ENCODE data around the gene EXTL1.

The EXTL1 gene

DNA sequence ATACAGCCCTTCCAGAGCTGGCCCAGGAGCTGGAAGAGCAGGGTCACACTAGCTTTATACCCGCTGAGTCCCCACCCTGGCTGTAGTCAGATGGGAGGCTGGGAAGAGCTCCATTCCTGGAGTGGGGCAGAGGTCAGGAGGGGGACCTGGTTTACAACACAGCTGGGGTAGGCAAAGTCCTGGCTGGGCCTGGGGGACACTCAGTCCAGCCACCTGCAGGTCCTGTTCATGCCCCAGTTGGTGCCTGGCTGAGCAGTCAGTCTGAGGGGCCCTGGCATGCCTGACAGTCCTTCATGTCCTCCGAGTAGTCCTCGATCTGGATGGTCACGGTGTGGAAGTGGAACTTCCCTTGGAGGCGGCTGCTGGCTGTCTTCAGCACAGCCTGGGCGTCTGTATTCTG, 17.3 kb downstream of the EXTL1 start:
- no peak for DNase-seq

GRCh38 chr1:26041401-26041800, 19.8 kb downstream of the EXTL1 start:
- no peak for DNase-seq

DNA sequence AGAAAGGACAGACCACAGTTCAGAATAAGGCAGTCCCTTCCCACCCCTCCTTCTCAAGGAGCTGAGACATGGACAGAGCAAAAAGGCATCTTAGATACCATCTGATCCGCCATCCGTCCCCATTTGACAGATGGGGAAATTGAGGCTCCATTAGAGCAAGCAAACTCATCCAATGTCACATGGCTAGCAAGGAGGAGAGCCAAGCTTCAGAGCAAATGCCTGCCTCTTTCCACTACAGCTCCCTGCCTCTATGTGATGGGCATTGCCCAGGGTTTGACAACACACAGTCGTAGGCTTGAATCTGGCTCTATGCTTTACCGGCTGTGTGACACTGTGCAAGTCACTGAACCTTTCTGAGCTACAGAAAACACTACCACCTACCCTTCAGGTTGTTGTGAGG, 20.4 kb downstream of the EXTL1 start:
- DNase-seq = no peak

- no peak for DNase-seq
Measured at GRCh38 chr1:26043765-26044164, 22.2 kb downstream of the EXTL1 start.

DNA sequence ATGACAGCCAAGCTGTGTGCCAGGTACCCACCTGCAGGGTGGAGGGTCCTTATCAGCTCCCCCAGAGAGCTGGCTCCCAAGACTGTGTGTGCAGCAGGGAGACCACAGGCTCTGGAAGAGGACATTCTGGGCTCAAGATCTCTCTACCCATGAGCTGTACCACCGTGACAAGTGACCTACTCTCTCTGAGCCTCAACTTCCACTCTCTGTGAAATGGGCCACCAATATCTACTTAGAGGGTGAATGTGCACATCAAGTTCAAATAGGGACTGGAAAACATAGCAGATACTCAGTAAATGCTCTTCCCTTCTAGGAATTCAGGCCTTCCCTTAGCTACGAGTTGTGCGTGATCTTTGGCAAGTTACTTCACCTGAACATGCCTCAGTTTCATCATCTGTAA, 22.8 kb downstream of the EXTL1 start:
- DNase-seq = no peak

DNA sequence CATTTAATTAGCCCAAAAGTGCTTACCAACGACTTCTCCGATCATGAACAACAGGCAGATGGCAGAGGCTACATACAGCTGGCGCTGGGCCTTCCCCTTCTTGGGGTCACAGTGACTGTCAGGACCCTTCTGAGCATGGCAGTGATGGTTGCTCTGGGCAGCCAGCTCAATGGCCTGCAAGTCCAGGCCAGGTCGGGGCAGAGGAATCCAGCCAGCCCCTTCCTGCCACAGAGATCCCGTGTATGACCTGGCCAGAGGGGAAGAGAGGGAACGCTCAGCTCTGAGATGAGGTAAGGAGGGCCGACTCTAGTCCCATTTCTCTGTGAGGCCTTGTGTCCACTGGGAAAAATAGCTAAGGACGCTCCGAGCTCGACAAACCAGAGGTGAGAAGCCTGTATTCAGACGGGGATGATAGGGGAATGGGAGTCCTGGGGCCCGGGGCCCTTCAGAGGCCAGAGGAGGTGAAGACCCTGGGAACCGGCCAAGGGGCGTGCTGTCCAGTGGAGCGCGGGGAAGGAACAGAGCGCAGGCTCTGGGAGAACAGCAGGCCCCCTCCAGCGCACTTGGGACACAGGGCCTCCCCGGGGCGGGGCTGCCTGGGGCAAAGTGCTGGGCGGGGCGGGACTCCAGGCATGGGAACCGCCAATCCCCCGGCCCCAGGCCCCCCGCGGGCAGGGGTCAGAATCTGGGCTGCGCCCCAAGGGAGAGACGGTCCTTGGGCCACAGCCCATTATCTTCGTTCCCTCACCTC, 23.6 kb downstream of the EXTL1 start:
- no peak for DNase-seq

DNA sequence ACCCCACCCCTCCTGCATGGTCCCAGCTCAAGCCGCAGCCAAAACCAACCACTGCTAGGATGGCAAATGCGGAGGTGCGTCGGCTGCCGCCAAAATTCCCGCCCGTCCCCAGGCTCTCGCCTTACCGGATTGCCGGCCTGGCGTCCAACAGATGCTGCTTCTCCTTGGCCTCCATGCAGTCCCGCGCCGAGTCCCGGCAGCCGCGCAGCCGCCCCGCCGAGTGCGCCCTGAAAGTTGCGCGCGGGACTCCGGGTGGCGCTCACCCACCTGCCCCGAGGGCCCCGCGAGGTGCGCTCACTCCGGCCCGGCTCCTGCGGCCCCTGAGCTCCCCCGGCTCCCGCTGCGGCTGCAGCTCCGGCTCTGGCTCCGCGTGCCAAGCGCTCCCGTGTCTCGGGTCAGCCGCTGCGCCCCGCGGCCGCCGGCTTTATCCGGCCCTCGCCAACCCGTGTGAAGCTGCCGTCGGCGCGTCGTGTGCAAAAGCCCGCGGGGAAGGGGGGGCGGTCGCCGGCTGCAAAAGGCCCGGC, 24.2 kb downstream of the EXTL1 start, which contains the start of gene SLC30A2:
Gene SLC30A2, minus strand, starts transcription at position 397 of the 524 bp plus-strand sequence. Its CDS starts 222 bp downstream, at position 175.
- DNase-seq = no peak

DNA sequence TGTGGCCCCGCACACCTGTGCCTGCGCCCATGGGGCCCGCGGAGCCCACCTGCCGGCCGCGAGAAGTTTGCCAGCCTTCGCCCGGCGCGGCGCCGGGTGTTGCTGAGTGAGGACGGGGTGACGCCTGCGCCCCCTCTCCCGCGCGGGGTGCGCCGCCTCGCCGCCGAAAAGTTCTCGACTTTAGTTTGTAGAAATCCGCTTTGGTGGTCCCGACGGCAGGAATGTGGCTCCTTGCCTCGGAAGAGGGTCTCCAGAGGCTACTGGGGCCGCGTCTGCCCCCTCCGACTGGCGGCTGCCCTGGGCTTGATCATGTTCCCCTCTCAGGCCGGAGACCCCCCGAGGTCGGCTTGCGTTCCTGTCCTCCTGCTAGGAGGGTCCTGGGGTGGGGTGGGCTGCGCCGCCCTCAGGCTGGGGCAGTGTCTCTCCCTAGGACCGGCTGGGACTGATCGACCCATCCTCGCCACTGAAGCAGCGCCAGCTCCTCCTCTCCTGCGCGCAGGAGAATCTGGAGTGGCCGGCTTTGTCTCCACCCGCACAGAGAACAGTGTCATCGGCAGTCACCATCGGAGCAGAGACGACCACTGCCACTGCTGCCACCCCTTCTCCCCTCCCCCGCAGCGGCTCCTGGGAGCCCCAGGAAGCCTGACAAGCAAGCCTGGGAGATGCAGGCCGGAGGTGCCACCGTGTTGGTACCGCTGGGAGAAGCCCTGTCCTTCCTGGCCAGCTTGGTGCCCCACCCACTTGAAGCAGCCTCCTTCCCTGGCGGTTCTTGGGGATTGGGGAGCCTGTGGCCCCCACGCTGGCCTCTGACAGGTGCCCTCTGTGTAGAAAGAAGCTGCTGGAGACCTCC, 24.9 kb downstream of the EXTL1 start:
- DNase-seq = no peak

GRCh38 chr1:26047278-26047874, 25.8 kb downstream of the EXTL1 start:
- no peak for DNase-seq

DNA sequence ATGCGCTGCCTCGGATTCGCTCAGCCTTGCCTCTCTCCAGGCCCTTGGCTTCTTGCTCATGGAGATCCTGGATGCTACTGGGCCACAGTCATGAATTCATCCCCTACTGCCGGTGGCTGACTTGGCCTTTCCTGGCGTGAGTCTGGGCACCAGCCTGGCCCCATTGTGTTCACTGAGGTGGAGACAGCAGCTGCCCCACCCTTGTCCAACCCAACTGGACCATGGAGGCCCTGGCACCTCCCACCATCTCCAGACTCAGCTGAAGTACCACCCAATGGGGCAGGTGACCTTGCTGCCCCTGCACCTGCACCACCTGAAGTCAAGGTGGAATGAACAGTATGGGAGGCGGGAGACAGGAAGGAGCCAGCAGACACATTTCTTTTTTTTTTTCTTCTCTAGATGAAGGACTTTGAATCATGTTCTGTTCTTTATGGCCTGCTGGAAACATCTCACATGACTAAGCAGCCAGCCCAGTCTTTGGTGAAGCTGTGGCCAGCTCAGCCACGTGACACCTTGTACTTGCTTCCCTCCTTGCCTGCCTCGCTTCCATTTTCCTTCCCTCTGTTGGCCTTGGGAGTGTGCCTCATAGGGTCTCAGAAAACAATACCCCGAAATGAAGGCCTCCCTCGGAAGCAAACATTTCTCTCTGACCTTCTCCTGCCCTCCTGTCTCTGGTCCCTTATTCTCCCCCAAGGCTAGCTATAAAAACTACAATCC, 28.1 kb downstream of the EXTL1 start:
- no peak for DNase-seq

- no peak for DNase-seq
Measured at GRCh38 chr1:26050248-26050640, 28.7 kb downstream of the EXTL1 start.

DNA sequence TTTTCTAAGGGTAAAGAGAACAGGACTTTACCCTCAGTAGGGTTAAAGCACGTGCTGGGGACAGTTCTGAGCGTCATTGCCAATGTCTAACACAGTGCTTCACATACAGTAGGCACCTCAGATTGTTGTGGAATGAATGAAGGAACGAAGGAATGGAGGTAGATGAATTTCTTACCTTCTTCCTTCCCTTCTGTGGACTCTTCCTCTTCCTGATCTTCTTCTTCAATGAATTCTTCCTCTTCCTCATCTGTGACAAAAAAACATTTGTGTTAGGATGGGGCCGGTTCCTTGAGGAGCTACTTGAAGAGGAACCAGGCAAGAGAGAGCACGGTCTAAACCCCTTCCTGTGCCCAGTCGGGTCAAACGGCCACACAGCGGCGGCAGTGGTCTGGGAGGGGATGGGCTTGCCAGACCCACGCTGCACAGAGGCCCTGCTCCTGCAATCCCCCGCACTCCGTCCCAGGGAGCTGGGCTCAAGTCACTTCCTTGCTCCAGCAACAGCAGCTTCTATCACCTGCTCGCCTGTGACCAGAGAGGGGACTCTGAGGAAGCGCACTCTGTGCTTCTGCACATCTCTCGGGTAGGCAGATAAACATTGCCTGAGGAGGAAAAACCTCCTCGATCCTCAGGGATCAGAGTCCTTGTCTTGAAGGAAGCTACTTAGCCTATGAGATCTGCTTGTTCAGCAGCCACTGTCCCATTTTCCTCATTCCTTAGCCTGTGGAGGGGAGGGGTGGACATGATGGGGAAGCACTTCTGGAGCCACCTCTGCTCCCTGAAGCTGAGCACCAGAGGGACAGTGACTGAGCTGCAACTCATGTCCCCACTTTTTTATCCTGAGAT, 32.4 kb downstream of the EXTL1 start:
- DNase-seq = no peak

DNA sequence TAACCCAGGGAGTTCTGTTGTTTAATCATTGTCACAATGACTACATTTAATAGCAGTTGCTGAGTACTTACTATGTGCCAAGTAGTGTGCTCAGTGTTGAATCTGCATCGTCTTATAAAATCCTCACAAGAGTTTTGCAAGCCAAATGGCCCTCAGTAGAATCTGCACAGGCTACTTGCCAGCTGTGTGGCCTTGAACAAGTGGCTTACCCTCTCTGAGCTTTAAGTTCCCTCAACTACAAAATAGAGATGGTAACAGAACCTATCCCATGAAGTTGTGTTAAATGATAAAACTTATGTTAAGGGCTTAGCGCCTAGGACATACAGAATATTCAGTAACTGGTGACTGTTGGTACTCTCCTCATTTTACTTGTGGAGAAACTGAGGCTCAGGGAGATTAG, 33.5 kb downstream of the EXTL1 start:
- DNase-seq = no peak

- no peak for DNase-seq
Measured at GRCh38 chr1:26057189-26057588, 35.6 kb downstream of the EXTL1 start.

DNA sequence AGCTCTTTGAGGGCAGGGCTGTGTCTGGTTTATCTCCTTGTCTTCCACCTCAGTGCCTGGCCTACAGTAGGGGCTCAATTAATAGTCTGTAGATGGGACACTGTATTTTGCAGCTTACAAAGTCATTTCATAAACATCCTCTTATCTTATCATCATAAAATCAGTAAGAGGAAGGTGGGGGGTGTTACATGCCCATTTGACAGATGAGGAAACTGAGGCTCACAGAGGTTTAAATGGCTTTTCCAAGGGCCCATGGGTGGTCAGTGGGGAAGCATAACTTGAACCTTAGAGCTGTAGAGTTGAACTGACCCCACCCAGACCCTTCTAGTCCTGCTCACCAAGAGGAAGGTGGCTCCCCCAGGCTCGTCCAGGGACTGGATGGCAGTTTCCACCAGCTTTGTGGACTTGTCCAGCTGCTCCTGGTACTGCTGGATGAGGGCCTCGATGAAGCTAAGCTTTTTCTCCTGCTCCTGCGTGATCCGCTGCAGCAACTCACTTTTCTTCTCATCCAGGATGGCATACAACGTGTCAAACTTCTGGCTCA, 36.5 kb downstream of the EXTL1 start:
- DNase-seq = no peak

DNA sequence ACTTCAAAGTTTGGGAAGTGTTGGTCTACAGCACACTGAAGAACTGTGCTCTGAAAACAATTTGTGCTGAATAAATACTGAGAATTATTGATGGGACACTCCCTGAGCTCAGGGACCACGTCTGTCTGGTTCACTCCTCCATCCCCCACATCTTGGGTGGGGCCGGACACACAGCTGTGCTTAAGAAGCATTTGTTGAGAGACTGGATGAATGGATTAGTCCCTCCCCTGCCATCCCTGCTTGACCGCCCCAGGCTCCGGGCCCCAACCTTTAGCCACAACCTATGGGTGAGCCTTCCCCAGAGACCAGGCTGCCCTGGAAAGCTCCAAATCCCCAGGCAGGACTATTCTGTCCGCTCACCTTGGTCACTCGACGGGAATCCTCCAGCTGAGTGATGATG, 38.3 kb downstream of the EXTL1 start:
- no peak for DNase-seq

DNA sequence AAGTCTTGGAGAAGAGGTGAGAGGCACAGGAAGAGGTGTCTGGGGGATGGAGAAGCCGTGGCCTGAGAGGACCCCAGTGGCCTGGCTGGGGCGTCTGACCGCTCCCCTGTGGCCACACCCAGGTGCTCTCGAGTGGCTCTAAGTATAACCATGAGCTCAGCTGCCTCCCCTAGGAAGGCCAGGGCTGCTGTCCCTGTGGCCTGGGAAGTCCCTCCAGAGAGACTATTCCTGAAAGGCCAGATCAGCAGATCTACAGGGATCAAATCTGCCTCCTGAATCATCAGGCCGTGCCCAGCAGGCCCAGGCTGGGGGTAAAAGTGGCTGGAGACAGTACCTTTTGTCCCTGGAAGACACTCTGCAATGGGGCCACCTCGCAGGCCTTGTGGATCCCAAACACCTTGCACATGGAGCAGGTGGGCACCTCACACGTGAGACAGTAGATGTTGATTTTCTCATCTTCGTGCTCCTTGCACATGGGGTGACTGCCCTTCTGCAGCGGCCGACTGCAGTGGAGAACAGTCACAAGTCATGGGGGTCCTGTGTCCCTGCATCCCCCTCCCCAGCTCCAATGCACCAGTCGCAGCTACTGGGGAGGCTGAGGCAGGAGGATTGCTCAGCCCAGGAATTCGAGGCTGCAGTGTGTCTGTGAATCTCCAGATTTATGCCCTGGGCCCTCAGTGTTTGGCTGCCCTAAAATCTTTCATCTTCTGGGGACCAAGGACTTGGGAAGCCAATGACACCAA, 39.4 kb downstream of the EXTL1 start:
- no peak for DNase-seq

DNA sequence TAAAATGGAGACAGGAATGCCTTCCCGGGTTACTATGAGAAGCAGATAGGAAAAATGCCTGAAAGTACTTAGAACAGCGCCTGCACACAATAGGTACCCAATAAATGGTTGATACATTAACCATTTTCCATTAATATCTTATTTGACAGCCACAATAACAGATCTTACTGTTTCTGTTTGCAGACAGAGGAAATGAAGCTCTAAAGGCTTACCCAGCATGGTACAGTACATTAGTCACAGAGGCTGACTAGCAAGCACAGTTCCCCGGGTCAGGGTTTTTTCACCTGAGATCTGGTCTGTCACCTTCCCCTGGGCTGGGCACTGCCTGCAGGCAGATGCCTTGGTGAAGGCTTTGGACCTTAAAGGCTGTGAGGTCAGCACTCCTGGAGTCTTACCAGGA, 43.0 kb downstream of the EXTL1 start:
- no peak for DNase-seq

DNA sequence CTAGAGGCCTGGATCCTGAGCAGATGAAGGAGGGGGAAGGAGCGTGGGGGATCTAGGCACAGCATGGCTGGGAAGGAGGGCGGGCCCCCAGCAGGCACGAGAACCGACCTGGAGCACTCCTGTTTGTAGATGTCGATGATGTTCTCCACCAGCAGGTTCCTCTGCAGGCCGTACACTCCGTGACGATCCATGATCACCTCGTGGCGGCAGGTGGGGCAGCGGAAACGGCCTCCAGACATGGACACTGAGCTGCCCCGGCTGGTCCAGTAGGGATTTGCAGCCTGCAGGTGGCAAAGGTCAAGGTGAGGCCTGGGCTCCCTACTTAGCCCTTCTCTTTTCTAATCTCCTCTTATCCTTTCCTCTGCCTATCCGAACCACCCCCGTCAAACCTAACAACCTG, 44.6 kb downstream of the EXTL1 start:
- no peak for DNase-seq

- DNase-seq = no peak
Measured at GRCh38 chr1:26066857-26067256, 45.3 kb downstream of the EXTL1 start.
